NT2/D1 (cell line): ENCODE measurements around the gene IQSEC1.

ENCODE experiments used
- DNase-seq: peaks from one replicate; pipeline ENCODE4 v3.0.0-alpha.2; 2011; ENCODE audit warnings: low read depth, low spot score
- H3K27me3 ChIP-seq: 2 replicates; pipeline ENCODE4 v1.6.0; 2011; ENCODE audit warnings: mild to moderate bottlenecking; ENCODE audit not compliant: insufficient read length, insufficient read depth
- H3K36me3 ChIP-seq: 2 replicates; pipeline ENCODE4 v1.6.1; 2011; ENCODE audit warnings: mild to moderate bottlenecking, low read length, mixed read lengths; ENCODE audit not compliant: insufficient read depth, insufficient read length
- H3K4me1 ChIP-seq: 2 replicates; pipeline ENCODE4 v1.5.1; 2011; ENCODE audit not compliant: insufficient read depth, insufficient read length
- H3K4me3 ChIP-seq: 2 replicates; pipeline ENCODE4 v1.5.1; 2011; ENCODE audit warnings: low read depth; ENCODE audit not compliant: insufficient read length
- H3K9ac ChIP-seq: 2 replicates; pipeline ENCODE4 v1.6.0; 2011; ENCODE audit warnings: low read depth; ENCODE audit not compliant: insufficient read length
- H3K9me3 ChIP-seq: 2 replicates; pipeline ENCODE4 v1.5.1; 2011; ENCODE audit warnings: mild to moderate bottlenecking, low read length; ENCODE audit not compliant: insufficient read depth
- SUZ12 ChIP-seq: IDR thresholded peaks from 2 replicates; pipeline ENCODE4 v1.6.1; 2011; ENCODE audit not compliant: insufficient read length, insufficient read depth; ENCODE audit errors: extremely low read depth
- YY1 ChIP-seq: IDR thresholded peaks from 2 replicates; pipeline ENCODE4 v1.6.1; 2011; ENCODE audit not compliant: insufficient read length, insufficient read depth
- ZNF274 ChIP-seq: IDR thresholded peaks from 2 replicates; pipeline ENCODE4 v1.6.1; 2011; ENCODE audit warnings: mild to moderate bottlenecking, low read depth, low read length

The IQSEC1 gene

DNA sequence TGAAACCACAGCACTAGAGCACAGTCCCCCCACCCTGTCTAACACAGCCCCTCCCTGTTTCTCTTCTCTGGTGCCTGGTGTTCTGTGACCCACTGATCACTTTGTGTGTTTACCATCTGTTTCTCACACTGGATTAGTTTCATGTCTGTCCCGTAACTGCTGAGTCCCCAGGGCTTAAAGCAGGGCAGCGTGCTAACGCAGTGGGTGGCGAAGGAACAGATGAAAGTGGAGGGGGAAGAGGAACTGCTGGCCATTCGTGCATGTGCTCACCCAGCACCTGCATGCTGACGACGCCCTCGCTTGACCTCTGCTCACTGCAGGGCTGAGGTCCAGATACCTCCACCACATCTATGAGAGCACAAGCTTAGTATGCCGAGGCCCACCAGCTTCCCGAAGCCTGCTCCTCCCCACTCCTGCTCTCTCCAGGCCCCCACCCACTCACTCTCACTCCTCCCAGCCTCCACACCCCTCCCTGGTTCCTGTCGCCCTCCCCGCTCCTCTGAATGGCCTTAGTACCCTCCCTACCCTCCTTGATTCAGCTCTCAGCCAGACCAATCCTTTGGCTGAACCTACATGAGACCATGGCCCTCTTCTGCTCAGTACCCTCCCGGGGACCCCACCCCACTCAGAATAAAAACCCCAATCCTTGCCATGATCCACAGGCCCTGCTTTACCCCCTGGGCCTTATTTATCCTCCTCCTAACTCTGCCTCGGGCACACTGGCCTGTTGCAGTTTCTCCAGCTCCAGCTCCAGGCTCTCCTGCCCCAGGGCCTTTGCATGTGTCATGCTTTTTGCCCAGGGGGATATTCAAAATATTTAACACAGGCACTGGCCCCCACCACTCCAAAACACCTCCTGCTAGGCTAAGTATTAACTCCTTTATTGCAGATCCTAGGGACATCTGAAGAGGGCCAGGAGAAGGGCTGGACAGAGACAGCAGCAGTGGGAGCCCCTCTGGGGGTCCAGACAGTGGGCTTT, 15.1 kb upstream of the IQSEC1 start:
- peaks cover 8% of the 10 kb centered on the region for H3K4me1 ChIP-seq
- H3K4me3 ChIP-seq, result no peak overlapping the region
- DNase-seq, result no peak

DNA sequence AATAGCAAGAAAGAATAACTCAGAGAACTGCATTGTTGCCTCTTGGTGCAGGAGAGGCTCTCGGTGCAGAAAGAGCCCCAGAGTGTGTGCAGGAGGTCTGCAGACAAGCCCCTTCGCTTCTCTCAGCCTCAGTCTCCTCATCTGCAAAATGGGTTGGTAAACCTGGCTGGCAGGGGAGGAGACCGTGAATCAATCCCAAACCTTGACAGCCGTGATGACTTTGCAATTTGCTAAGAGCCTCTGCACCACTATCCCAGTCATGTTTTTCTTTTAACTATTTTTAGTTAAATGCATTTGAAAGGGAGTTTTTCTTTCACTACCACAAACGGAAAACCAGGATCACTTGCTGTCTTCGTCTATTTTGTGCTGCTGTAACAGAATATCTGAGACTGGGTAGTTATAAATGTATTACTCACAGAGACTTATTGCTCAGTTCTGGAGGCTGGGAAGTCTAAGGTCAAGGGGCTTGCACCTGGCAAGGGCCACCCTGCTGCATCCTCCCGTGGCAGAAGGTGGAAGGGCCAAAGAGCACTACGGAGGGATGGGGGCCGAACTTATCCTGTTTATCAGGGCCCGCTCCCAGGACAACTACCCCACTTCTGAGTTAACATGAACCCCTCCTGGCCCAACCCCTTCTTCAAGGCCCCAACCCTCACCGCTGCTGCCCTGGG, 14.2 kb upstream of the IQSEC1 start:
- Histone ChIP-seq H3K27me3 (no peaks in the 10 kb centered on the region), H3K9me3 (no peaks in the 10 kb centered on the region), H3K9ac (no peak overlapping the region), H3K4me3 (no peak overlapping the region), H3K4me1 (peaks cover 8% of the 10 kb centered on the region), H3K36me3 (no peaks in the 10 kb centered on the region)
- TF ChIP-seq YY1 (no peak), ZNF274 (no peak), SUZ12 (no peak)
- DNase-seq, result no peak

More for the DNA sequence above, 15.1 kb upstream of the IQSEC1 start:
- Histone ChIP-seq H3K27me3 (no peaks in the 10 kb centered on the region), H3K36me3 (no peaks in the 10 kb centered on the region), H3K9me3 (no peaks in the 10 kb centered on the region), H3K9ac (no peak overlapping the region)
- TF ChIP-seq SUZ12 (no peak), YY1 (no peak), ZNF274 (no peak)

DNA sequence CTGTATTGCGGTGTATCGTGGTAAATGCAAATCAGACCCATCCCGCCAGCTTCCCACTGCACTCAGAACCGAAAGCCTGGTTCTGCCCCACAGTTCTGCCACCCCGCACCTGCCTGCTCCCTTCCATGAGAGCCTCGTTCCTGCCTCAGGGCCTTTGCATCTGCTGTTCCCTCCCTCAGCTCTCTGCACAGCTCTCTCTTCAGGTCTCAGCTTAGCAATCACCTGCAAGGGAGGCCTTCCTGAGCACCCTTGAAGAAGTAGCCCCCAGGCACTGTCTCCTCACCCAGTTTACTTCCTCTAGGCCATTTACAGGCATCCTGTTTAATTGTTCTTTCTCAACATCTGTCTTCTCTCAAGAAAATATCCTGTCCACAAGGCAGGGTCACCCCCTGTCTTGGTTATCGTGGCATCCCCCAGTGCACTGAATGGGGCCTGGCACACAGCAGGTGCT, 13.3 kb upstream of the IQSEC1 start:
- Histone ChIP-seq H3K9me3 (no peaks in the 10 kb centered on the region), H3K4me1 (peaks cover 6% of the 10 kb centered on the region), H3K36me3 (no peaks in the 10 kb centered on the region), H3K27me3 (no peaks in the 10 kb centered on the region), H3K4me3 (no peak overlapping the region), H3K9ac (no peak overlapping the region)
- DNase-seq, result no peak
- TF ChIP-seq ZNF274 (no peak), YY1 (no peak), SUZ12 (no peak)

DNA sequence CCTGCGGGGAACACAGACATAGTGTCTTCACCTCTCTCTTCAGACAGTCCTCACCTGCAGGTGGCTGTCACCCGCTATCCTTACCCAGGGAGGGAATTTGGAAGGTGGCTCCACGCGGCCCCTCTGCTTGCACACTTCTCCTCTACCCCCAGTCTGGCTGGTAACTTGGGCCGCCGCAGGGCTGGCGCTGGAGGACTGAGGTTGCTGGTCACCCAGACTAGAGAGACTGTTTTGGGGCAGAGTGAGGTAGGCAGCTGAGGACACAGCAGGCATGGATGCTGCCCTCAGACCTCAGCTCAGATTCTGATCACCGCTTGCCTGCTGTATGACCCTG, 12.6 kb upstream of the IQSEC1 start:
- Histone ChIP-seq H3K9ac (no peak overlapping the region), H3K4me1 (peaks cover 6% of the 10 kb centered on the region), H3K9me3 (no peaks in the 10 kb centered on the region), H3K27me3 (no peaks in the 10 kb centered on the region), H3K4me3 (no peak overlapping the region), H3K36me3 (no peaks in the 10 kb centered on the region)
- no peak for DNase-seq
- TF ChIP-seq ZNF274 (no peak), SUZ12 (no peak), YY1 (no peak)

DNA sequence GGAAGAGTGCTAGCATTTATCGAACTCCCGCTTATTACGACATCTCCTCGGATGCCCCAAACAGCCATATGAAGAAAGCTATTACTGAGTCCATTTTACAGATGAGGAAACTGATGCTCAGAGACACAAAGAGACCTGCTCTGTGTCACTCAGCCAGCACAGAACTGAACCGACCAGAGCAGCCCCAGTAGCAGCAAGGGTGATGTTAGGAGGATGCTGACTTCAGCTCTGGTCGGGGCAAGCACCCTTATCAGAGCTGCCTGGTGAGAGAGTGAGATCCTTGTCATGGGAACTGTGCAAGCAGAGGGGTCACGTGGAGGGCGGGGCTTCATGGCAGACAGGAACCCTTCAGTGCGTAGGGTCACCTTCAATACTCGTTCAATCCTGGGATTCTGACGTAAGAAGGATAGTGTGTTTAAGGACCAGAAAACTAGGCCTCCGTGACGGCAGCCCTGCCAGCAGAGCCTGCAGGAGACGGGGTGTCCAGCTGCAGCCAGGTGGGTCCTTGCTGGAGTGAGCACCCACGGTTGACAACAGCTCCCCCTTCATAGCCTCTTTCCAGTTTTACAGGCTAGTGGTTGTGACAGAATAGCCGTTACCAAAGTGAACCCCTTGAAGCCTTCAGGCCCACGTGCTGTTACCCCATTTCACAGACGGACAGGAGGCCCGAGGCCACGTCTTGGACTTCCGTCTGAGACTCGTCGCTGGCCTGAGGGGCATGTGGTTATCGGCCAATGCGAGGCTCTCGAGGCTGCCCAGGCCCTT, 12.0 kb upstream of the IQSEC1 start:
- Histone ChIP-seq H3K36me3 (no peaks in the 10 kb centered on the region), H3K9ac (no peak overlapping the region), H3K9me3 (no peaks in the 10 kb centered on the region), H3K4me3 (no peak overlapping the region), H3K27me3 (no peaks in the 10 kb centered on the region), H3K4me1 (peaks cover 9% of the 10 kb centered on the region)
- no peak for TF ChIP-seq SUZ12
- no peak for DNase-seq

DNA sequence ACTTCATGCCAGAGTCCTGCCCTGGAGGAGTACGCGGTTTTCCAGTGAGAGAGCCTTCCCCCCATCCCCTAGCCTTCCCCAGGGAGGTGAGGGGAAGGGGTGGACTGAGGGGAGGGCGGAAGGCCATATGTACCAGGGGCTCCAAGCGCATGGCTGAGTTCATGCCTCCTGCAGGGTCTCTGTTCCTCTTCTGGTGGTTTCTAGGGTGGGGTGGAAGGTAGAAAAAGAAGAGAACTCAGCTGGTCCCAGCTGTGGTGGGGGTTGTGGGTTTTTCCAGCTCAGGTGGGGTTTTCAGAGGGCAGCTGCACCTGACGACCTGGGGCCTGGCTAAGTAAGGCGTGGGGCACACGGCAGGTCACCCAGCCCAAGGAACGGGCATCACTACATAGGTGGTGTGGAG, 10.7 kb upstream of the IQSEC1 start:
- no peaks in the 10 kb centered on the region for H3K36me3 ChIP-seq

DNA sequence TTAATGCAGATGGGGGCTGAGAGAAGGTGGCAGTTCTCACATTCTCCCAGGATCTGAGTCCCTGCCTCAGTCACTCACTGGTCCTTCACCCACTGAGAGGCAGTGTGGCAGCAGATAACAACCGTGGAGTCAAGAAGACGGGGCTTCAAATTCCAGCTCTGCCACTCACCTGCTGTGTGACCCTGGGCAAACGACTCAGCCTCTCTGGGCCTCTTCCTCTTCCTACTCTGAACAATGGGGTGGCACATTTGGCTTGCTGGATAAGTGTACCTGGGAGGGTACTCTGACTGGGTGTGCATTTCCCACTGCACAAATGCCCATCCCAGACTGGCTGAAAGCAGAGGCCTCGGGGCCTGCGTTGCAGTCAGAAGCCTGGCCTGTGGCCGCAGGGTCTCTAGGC, 10.0 kb upstream of the IQSEC1 start:
- no peak overlapping the region for H3K9ac ChIP-seq
- H3K4me3 ChIP-seq, result no peak overlapping the region
- no peak for DNase-seq
- peaks cover 11% of the 10 kb centered on the region for H3K4me1 ChIP-seq
- peaks cover 13% of the 10 kb centered on the region for H3K27me3 ChIP-seq
- H3K36me3 ChIP-seq, result no peaks in the 10 kb centered on the region
- no peaks in the 10 kb centered on the region for H3K9me3 ChIP-seq
- TF ChIP-seq YY1, result no peak
- no peak for TF ChIP-seq SUZ12
- no peak for TF ChIP-seq ZNF274

More for the DNA sequence above, 10.7 kb upstream of the IQSEC1 start:
- no peak for DNase-seq
- TF ChIP-seq ZNF274, result no peak
- Histone ChIP-seq H3K9ac (no peak overlapping the region), H3K9me3 (no peaks in the 10 kb centered on the region), H3K4me1 (peaks cover 13% of the 10 kb centered on the region), H3K4me3 (no peak overlapping the region), H3K27me3 (peaks cover 7% of the 10 kb centered on the region)
